HTERT RPE-1 (cell line): ENCODE results near the gene PRR23C.
"Not testable (repeated sequence)": the region's sequence is repeated elsewhere in the genome, so short reads cannot be mapped to it uniquely, and the experiment has no call there.

Source experiments
- in situ Hi-C: fragments of 300-500 bp; cut with MboI; formaldehyde crosslinking; loops from 4 replicates; pipeline ENCODE4 v1.14.3; 2020; ENCODE audit warnings: low sequenced_read_pairs

PRR23C gene

GRCh38 chr3:139044366-139045210 lies at the start of gene PRR23C:
Gene PRR23C, minus strand, starts transcription at chr3:139044892. Its CDS starts 272 bp downstream, at chr3:139044620.
- in situ Hi-C loops, result no loop called here

- in situ Hi-C loops, result no loop called here
Observed at GRCh38 chr3:139093840-139094239, 49.1 kb upstream of the PRR23C start.

GRCh38 chr3:139088462-139089324 lies 44.0 kb upstream of the PRR23C start:
- in situ Hi-C loops, result no loop called here

- in situ Hi-C loops, result no loop called here
Observed at GRCh38 chr3:139087621-139088020, 42.9 kb upstream of the PRR23C start.

- in situ Hi-C loops, result no loop called here
Observed at GRCh38 chr3:139084176-139084575, 39.5 kb upstream of the PRR23C start.

- in situ Hi-C loops, result no loop called here
Observed at GRCh38 chr3:139074565-139075115, 29.9 kb upstream of the PRR23C start.

GRCh38 chr3:139062918-139063317 lies 18.2 kb upstream of the PRR23C start:
- in situ Hi-C loops, result no loop called here

GRCh38 chr3:139052802-139053600 lies 8.3 kb upstream of the PRR23C start:
- in situ Hi-C loops, result no loop called here

- in situ Hi-C loops, result no loop called here
Observed at GRCh38 chr3:139043554-139044365, 932 bp downstream of the PRR23C start.

GRCh38 chr3:139037478-139037877 lies 7.2 kb downstream of the PRR23C start:
- in situ Hi-C loops, result no loop called here

GRCh38 chr3:139032326-139033002 lies 12.2 kb downstream of the PRR23C start:
- in situ Hi-C loops, result no loop called here

- in situ Hi-C loops, result not testable (repeated sequence)
Observed at GRCh38 chr3:139030576-139030975, 14.1 kb downstream of the PRR23C start.

- in situ Hi-C loops, result no loop called here
Observed at GRCh38 chr3:139024968-139025367, 19.7 kb downstream of the PRR23C start.

GRCh38 chr3:139020868-139021234 lies 23.8 kb downstream of the PRR23C start, which contains the start of gene PRR23B:
Gene PRR23B, minus strand, starts transcription at chr3:139020926. Its CDS starts 265 bp downstream, at chr3:139020661.
- in situ Hi-C loops, result no loop called here

- in situ Hi-C loops, result no loop called here
Observed at GRCh38 chr3:139020036-139020867, 24.4 kb downstream of the PRR23C start.

GRCh38 chr3:139016430-139017048 lies 28.2 kb downstream of the PRR23C start:
- in situ Hi-C loops, result no loop called here

- in situ Hi-C loops, result no loop called here
Observed at GRCh38 chr3:139006051-139006716, 38.5 kb downstream of the PRR23C start, which contains the start of gene PRR23A. Gene PRR23A, minus strand, starts transcription at chr3:139006268. Its CDS starts 0 bp downstream, at chr3:139006268.
